Measurements from ENCODE around the gene MT1F. TPM values are rescaled to one million over a fixed set of nuclear protein-coding genes. Genes with fewer than 3 reads are reported as not detected.
"Not testable (repeated sequence)": the region's sequence is repeated elsewhere in the genome, so short reads cannot be mapped to it uniquely, and the experiment has no call there.

MT1F gene
- total RNA-seq, 1 donor: 3.3 TPM

DNA sequence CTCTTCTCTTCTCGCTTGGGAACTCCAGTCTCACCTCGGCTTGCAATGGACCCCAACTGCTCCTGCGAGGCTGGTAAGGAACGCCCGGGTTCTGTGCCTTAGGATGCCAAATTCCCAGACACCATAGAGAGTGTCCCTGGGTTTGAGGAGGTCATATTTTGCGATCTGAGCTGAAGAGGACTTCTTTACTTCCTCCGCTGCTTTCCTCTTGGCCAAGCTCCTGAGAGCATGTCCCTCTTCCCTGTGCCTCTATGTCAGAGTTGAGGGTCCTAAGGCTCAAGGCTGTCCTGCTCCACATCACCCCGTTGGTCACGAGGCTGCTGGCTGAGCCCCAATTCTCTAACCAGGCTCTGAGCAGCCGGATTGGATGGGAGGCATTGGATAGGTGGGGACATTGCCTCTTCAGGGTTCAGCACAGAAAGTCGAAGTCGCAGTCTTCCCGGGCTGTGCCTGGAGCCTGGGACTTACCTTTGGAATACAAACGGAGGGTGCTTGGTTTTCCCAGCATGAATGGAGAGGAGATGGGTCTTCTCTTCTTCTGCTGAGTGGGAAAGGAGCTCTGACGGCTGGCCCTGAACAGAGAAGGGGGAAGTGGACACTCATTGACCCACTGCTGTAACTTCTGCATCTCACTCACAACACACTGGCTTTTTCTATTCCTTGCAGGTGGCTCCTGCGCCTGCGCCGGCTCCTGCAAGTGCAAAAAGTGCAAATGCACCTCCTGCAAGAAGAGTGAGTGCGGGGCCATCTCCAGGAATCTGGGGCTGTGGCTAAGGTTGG is 12.3 kb downstream of the MT1F start:
- Histone ChIP-seq H3K27me3 (ENCODE audit: insufficient read depth, low read length) (peaks cover 50% of the 10 kb centered on the region), H3K4me3 (ENCODE audit: insufficient read depth, low read length) (no peak overlapping the region), H3K27ac (ENCODE audit: low read depth, low read length) (no peak overlapping the region), H2AFZ (ENCODE audit: low read length) (no peak overlapping the region), H3K9me3 (ENCODE audit: low read depth, low read length) (no peaks in the 10 kb centered on the region), H3K79me2 (ENCODE audit: insufficient read depth, low read length) (no peaks in the 10 kb centered on the region), H3K4me2 (ENCODE audit: insufficient read depth, low read length) (no peak overlapping the region), H3K36me3 (ENCODE audit: insufficient read depth, low read length) (no peaks in the 10 kb centered on the region), H4K20me1 (ENCODE audit: insufficient read depth, low read length) (no peaks in the 10 kb centered on the region), H3K4me1 (ENCODE audit: insufficient read depth, low read length) (peaks cover 4% of the 10 kb centered on the region)
- TF ChIP-seq CTCF (IDR thresholded peaks at IDR 0.05; ENCODE audit: extremely low read depth, low read depth, low read length): no peak
- no peak for DNase-seq (ENCODE audit: insufficient read length, low spot score, missing footprints)

DNA sequence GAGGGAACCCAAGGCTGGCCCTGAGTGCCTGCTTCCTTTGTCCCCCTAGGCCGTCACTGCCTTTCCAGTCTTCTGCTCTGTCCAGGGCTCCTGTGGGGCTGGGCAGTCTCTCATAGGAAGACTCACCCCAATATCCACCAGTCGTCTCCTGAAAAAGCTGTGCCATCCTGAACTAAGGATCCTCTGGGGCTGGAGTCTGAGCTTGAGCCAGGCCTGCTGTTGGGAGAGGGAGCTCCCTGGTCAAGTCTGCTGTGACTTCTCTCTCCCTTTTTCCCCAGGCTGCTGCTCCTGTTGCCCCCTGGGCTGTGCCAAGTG is 12.8 kb downstream of the MT1F start:
- Histone ChIP-seq H3K4me2 (ENCODE audit: insufficient read depth, low read length) (no peak overlapping the region), H3K36me3 (ENCODE audit: insufficient read depth, low read length) (no peaks in the 10 kb centered on the region), H3K4me3 (ENCODE audit: insufficient read depth, low read length) (no peak overlapping the region), H4K20me1 (ENCODE audit: insufficient read depth, low read length) (no peaks in the 10 kb centered on the region), H3K27ac (ENCODE audit: low read depth, low read length) (no peak overlapping the region), H2AFZ (ENCODE audit: low read length) (no peak overlapping the region), H3K27me3 (ENCODE audit: insufficient read depth, low read length) (peaks cover 51% of the 10 kb centered on the region), H3K4me1 (ENCODE audit: insufficient read depth, low read length) (peaks cover 4% of the 10 kb centered on the region), H3K79me2 (ENCODE audit: insufficient read depth, low read length) (no peaks in the 10 kb centered on the region), H3K9me3 (ENCODE audit: low read depth, low read length) (no peaks in the 10 kb centered on the region)
- no peak for TF ChIP-seq CTCF (IDR thresholded peaks at IDR 0.05; ENCODE audit: extremely low read depth, low read depth, low read length)
- no peak for DNase-seq (ENCODE audit: insufficient read length, low spot score, missing footprints)

GRCh38 chr16:56671691-56672090 is 13.9 kb downstream of the MT1F start:
- H4K20me1 ChIP-seq (ENCODE audit: insufficient read depth, low read length); DNase-seq (ENCODE audit: insufficient read length, low spot score, missing footprints): not testable (repeated sequence)
- peaks cover 55% of the 10 kb centered on the region for H3K27me3 ChIP-seq (ENCODE audit: insufficient read depth, low read length)

DNA sequence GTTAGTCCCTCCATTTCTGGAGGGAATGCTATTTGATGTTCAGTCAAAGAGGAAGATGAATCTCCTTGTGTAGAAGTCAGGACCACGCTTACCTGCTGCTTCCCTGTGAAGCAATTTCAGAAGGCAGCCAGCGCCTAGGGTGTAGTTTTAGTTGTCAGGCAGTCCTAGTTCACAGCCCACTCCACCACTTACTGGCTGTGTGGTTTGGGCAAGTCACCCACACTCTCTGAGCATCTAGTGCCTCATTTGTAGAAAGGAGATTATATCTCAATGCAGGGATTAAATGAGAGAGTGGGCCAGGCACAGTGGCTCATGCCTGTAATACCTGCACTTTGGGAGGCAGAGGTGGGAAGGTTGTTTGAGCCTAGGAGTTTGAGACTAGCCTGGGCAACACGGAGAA is 14.4 kb downstream of the MT1F start:
- H3K79me2 ChIP-seq (ENCODE audit: insufficient read depth, low read length); H3K4me2 ChIP-seq (ENCODE audit: insufficient read depth, low read length); H2AFZ ChIP-seq (ENCODE audit: low read length); H3K36me3 ChIP-seq (ENCODE audit: insufficient read depth, low read length); H4K20me1 ChIP-seq (ENCODE audit: insufficient read depth, low read length); H3K4me1 ChIP-seq (ENCODE audit: insufficient read depth, low read length); H3K4me3 ChIP-seq (ENCODE audit: insufficient read depth, low read length); DNase-seq (ENCODE audit: insufficient read length, low spot score, missing footprints); H3K9me3 ChIP-seq (ENCODE audit: low read depth, low read length); H3K27ac ChIP-seq (ENCODE audit: low read depth, low read length): not testable (repeated sequence)
- H3K27me3 ChIP-seq (ENCODE audit: insufficient read depth, low read length): peaks cover 56% of the 10 kb centered on the region

More at GRCh38 chr16:56671691-56672090, 13.9 kb downstream of the MT1F start:
- H2AFZ ChIP-seq (ENCODE audit: low read length); H3K36me3 ChIP-seq (ENCODE audit: insufficient read depth, low read length); H3K4me1 ChIP-seq (ENCODE audit: insufficient read depth, low read length); H3K79me2 ChIP-seq (ENCODE audit: insufficient read depth, low read length); H3K27ac ChIP-seq (ENCODE audit: low read depth, low read length); H3K9me3 ChIP-seq (ENCODE audit: low read depth, low read length); H3K4me3 ChIP-seq (ENCODE audit: insufficient read depth, low read length); H3K4me2 ChIP-seq (ENCODE audit: insufficient read depth, low read length): not testable (repeated sequence)

DNA sequence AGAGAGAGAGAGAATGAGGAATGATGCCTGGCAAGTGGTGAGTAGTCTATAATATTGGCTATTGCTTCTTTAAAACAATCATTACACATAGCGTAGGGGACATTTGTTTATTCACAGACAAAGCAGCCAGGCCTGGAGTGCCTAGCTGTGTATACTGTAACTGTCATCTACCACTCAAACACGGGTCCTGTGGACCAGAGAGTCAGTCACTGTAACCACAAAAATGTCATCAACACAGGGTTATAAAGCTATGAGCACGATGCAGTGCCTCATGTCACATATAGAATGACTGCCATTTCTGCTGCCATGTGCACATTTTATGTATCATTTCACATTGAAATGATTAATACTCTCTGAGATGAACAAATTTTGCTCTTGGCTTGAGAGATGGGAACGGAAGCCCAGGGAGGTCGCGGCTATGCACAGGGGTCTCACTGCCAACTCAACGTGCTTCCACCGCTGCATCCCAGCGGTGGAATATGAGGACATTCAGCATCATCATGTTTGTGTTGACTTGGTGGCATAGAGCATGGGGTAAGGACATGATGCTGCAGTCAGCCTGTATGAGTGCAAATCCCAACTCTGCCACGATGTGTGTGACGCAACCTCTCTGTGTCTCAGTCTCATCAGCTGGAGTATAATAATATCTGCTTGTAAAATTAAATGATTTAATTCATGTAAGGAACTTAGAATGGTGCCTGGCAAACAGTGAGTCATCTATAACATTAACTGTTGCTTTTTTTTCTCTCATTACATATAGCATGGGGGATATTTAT is 15.2 kb downstream of the MT1F start:
- no peak overlapping the region for H3K27ac ChIP-seq (ENCODE audit: low read depth, low read length)
- H3K79me2 ChIP-seq (ENCODE audit: insufficient read depth, low read length): no peaks in the 10 kb centered on the region
- no peaks in the 10 kb centered on the region for H3K36me3 ChIP-seq (ENCODE audit: insufficient read depth, low read length)
- DNase-seq (ENCODE audit: insufficient read length, low spot score, missing footprints): no peak
- TF ChIP-seq CTCF (IDR thresholded peaks at IDR 0.05; ENCODE audit: extremely low read depth, low read depth, low read length): no peak
- peaks cover under 1% of the 10 kb centered on the region for H3K4me1 ChIP-seq (ENCODE audit: insufficient read depth, low read length)
- no peaks in the 10 kb centered on the region for H3K9me3 ChIP-seq (ENCODE audit: low read depth, low read length)
- H4K20me1 ChIP-seq (ENCODE audit: insufficient read depth, low read length): no peaks in the 10 kb centered on the region
- peaks cover 49% of the 10 kb centered on the region for H3K27me3 ChIP-seq (ENCODE audit: insufficient read depth, low read length)
- H2AFZ ChIP-seq (ENCODE audit: low read length): no peak overlapping the region
- no peak overlapping the region for H3K4me2 ChIP-seq (ENCODE audit: insufficient read depth, low read length)
- no peak overlapping the region for H3K4me3 ChIP-seq (ENCODE audit: insufficient read depth, low read length)
